Common myeloid progenitor, CD34-positive (primary cell): Measurements from ENCODE around the gene GPATCH8.

Experiments
- CTCF ChIA-PET: fragments of 350-600 bp; sonication (Branson Sonifier 250); formaldehyde crosslinking; loops from one replicate; lab custom pipeline; 2021; ENCODE audit warnings: antibody characterized with exemption; lab: Charles Lee
- POLR2A ChIA-PET: fragments of 350-600 bp; sonication (Branson Sonifier 250); formaldehyde crosslinking; loops from one replicate; lab custom pipeline; 2021; ENCODE audit warnings: antibody characterized with exemption; lab: Charles Lee
- DNase-seq, 3 donors: peaks; one replicate each; pipeline versions ENCODE4 v3.0.0 to v3.0.0-alpha.2; 2013
- H3K27ac ChIP-seq, 2 experiments: 1 replicate in 1 of 2; 2 replicates in 1 of 2; pipeline ENCODE4 v1.7.0; 2013; ENCODE audit warnings: inconsistent platforms in 2 of 2, low read length in 2 of 2, mild to moderate bottlenecking in 2 of 2, low read depth in 1 of 2, moderate library complexity in 1 of 2; ENCODE audit not compliant: severe bottlenecking in 2 of 2, insufficient read depth in 1 of 2, poor library complexity in 1 of 2
- H3K27me3 ChIP-seq, 5 experiments: replicated peaks in 2 of 5; 1 replicate in 3 of 5; 2 replicates in 2 of 5; pipeline versions ENCODE4 v1.6.1 to v1.7.0; 2013; ENCODE audit warnings: low read length in 4 of 5, mild to moderate bottlenecking in 2 of 5, moderate library complexity in 2 of 5, inconsistent platforms in 1 of 5; ENCODE audit not compliant: insufficient read depth in 5 of 5, control insufficient read depth in 4 of 5
- H3K36me3 ChIP-seq, 4 experiments: 1 replicate in 2 of 4; 2 replicates in 2 of 4; pipeline versions ENCODE4 v1.6.1 to v1.7.0; 2013; ENCODE audit warnings: low read length in 3 of 4, control low read depth in 1 of 4, mild to moderate bottlenecking in 1 of 4; ENCODE audit not compliant: control insufficient read depth in 4 of 4, insufficient read depth in 4 of 4
- H3K4me1 ChIP-seq, 4 experiments: 1 replicate in 3 of 4; 2 replicates in 1 of 4; pipeline versions ENCODE4 v1.6.1 to v1.7.1; 2013; ENCODE audit warnings: low read length in 3 of 4, mild to moderate bottlenecking in 3 of 4, control low read depth in 1 of 4, inconsistent platforms in 1 of 4, moderate library complexity in 1 of 4; ENCODE audit not compliant: control insufficient read depth in 4 of 4, insufficient read depth in 4 of 4; ENCODE audit errors: control extremely low read depth in 1 of 4
- H3K4me3 ChIP-seq, 7 experiments: 1 replicate in 4 of 7; 2 replicates in 3 of 7; pipeline versions ENCODE4 v1.5.1 to v1.7.0; 2013; ENCODE audit warnings: mild to moderate bottlenecking in 7 of 7, low read length in 6 of 7, moderate library complexity in 6 of 7, inconsistent platforms in 2 of 7, low read depth in 2 of 7, control low read depth in 1 of 7; ENCODE audit not compliant: insufficient read depth in 4 of 7, control insufficient read depth in 1 of 7; ENCODE audit errors: extremely low read depth in 1 of 7
- H3K9me3 ChIP-seq, 5 experiments: 1 replicate in 4 of 5; 2 replicates in 1 of 5; pipeline versions ENCODE4 v1.6.1 to v1.7.1; 2013; ENCODE audit warnings: low read length in 4 of 5, mild to moderate bottlenecking in 2 of 5, inconsistent platforms in 1 of 5, low read depth in 1 of 5, moderate library complexity in 1 of 5; ENCODE audit not compliant: control insufficient read depth in 4 of 5, insufficient read depth in 2 of 5; ENCODE audit errors: control extremely low read depth in 1 of 5
- WGBS: methylation state at CpG from one replicate; pipeline ENCODE4 v1.1.5; 2013; ENCODE audit not compliant: insufficient coverage; 5-methylcytosine and 5-hydroxymethylcytosine counted together

GPATCH8 gene

DNA sequence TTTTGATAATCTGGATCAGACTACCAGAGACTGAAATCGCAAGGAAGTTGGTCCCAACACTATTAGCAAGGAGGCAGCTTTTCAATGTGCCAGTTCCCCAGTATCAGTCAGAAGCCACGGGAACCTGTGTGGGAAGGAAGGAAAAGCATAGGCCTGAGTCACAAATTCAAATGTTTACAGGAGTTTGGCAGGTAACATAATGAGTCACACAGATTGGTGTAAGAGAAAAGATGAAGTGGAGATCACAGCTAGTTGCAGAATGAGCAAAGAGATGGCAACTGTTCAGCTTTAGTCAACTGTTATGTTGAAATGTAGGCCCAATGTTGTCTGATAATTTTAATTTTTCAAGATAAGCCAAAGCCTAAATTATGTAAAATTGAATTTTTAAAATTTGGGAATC lies 85.7 kb downstream of the GPATCH8 start:
- ChIA-PET CTCF (no interaction called here), POLR2A (no interaction called here)
- Histone ChIP-seq H3K27me3 (no peaks in the 10 kb centered on the region), H3K36me3 (peaks cover 14 to 37% (median 25%) of the 10 kb centered on the region in 4 experiments), H3K4me1 (no peaks in the 10 kb centered on the region), H3K9me3 (peaks cover 0 to 2% (median 0%) of the 10 kb centered on the region in 5 experiments), H3K4me3 (no peak overlapping the region), H3K27ac (no peak overlapping the region)
- WGBS: 100% methylated on average over 2 of the region's 2 CpGs
- DNase-seq: no peak

- Histone ChIP-seq H3K36me3 (peaks cover 14 to 34% (median 26%) of the 10 kb centered on the region in 4 experiments), H3K27ac (no peak overlapping the region)
- CTCF ChIA-PET: no interaction called here
Observed at GRCh38 chr17:44416558-44417289, 86.5 kb downstream of the GPATCH8 start.

DNA sequence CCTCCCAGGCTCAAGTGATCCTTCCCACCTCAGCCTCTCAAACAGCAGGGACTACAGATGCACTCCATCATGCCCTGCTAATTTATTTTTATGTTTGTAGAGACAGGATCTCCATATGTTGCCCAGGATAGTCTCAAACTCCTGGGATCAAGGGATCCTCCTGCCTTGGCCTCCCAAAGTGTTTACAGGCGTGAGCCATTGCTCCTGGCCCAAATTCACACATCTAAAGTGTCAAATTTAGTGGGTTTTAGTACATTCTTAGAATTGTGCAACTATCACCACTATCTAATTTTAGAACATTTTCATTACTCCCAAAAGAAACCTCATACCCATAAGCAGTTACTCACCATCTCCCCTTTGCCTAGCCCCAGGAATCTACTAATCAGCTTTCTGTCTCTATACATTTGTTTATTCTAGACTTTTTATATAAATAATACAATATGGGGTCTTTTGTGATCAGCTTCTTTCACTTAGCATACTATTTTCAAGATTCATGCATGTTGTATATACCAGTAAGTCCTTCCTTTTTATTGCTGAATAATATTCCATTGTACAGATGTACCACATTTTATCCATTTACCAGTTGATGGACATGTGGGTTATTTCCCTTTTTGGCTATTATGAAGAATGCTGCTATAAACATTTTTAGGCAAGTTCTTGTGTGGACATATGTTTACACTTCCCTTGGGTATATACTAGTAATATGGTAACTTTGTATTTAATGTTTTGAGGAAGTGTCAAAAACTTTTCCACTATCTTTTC lies 88.6 kb downstream of the GPATCH8 start:
- POLR2A ChIA-PET: no interaction called here
- Histone ChIP-seq H3K4me1 (no peaks in the 10 kb centered on the region), H3K9me3 (peaks cover 0 to 2% (median 0%) of the 10 kb centered on the region in 5 experiments), H3K4me3 (no peak overlapping the region), H3K27ac (no peak overlapping the region), H3K36me3 (peaks cover 14 to 32% (median 23%) of the 10 kb centered on the region in 4 experiments), H3K27me3 (no peaks in the 10 kb centered on the region)
- CTCF ChIA-PET: interaction anchor here (1.7 kb wide), 1 partner anchor 33 kb away, joined by 3 read pairs; no protein-coding TSS in a partner anchor
- WGBS: 100% methylated on average over 1 of the region's 1 CpG
- DNase-seq: no peak

More at GRCh38 chr17:44416558-44417289, 86.5 kb downstream of the GPATCH8 start:
- DNase-seq: no peak
- 100% methylated on average over 2 of the region's 2 CpGs for WGBS
- no peak overlapping the region for H3K4me3 ChIP-seq
- POLR2A ChIA-PET: interaction anchor here (0.6 kb wide), 1 partner anchor 941 kb away, joined by 3 read pairs; no protein-coding TSS in a partner anchor
- no peaks in the 10 kb centered on the region for H3K27me3 ChIP-seq
- H3K9me3 ChIP-seq: peaks cover 0 to 2% (median 0%) of the 10 kb centered on the region in 5 experiments
- no peaks in the 10 kb centered on the region for H3K4me1 ChIP-seq

DNA sequence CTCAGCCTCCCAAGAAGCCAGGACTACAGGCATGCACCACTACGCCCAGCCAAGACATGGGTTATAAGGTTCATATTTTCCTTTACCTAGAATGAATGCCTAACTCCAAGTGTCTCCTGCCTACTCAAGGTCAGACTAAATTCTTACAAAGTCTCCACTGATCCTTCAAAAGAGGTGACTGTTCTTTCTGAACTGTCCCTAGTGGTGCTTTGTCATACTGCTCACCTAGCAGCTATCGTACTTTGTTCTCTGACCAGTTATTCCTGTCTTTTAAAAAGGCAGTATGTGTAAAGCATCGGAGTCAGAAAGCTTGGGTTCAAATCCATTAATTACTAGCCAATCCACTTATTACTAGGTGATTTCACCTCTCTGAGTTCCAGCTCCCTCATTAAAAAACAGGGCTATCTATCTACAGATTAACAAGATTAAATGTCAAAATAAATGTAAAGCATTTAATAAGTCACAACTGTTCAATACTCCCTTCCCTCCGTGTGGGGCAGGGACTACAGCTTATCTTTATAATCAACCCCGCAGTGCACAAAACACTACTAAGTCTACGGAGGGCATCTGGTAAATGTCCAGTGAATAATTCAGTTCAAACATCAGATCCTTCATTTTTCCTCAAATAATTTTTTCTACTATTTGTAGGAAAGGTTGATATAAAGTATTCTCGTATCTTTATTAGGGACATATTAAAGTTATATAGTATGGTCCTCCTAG lies 93.7 kb downstream of the GPATCH8 start:
- DNase-seq: no peak
- 94% methylated on average over 3 of the region's 7 CpGs for WGBS
- H3K4me1 ChIP-seq: no peaks in the 10 kb centered on the region
- no peaks in the 10 kb centered on the region for H3K9me3 ChIP-seq
- no peaks in the 10 kb centered on the region for H3K27me3 ChIP-seq
- H3K4me3 ChIP-seq: no peak overlapping the region
- H3K27ac ChIP-seq: no peak overlapping the region
- ChIA-PET POLR2A (interaction anchor here (0.6 kb wide), 1 partner anchor 11 kb away, joined by 3 read pairs; no protein-coding TSS in a partner anchor), CTCF (interaction anchor here (1.0 kb wide), 1 partner anchor 24 kb away, joined by 3 read pairs; no protein-coding TSS in a partner anchor)
- H3K36me3 ChIP-seq: peaks cover 7 to 11% (median 9%) of the 10 kb centered on the region in 4 experiments

DNA sequence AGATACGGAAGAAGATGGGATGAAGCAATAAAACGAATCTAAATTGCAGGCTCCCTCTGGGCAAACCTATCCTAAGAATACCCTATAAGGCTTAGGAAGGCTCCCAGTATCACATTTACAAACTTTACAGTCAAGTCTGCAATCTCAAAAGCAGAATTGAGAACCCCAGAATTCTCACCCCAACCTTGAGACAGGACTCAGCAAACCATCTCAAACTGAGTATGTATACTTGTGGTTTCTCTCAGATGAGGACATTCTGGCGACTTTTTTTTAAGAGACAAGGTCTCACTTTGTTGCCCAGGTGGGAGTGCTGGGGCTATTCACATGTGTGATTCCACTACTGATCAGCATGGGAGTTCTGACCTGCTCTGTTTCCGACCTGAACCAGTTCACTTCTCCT lies 94.4 kb downstream of the GPATCH8 start:
- CTCF ChIA-PET: interaction anchor here (1.0 kb wide), 1 partner anchor 23 kb away, joined by 3 read pairs; no protein-coding TSS in a partner anchor
- Histone ChIP-seq H3K4me1 (no peaks in the 10 kb centered on the region), H3K27ac (no peak overlapping the region), H3K4me3 (no peak overlapping the region), H3K36me3 (peaks cover 6 to 13% (median 10%) of the 10 kb centered on the region in 4 experiments), H3K27me3 (no peaks in the 10 kb centered on the region), H3K9me3 (no peaks in the 10 kb centered on the region)
- POLR2A ChIA-PET: no interaction called here
- WGBS: 100% methylated on average over 3 of the region's 4 CpGs
- no peak for DNase-seq

DNA sequence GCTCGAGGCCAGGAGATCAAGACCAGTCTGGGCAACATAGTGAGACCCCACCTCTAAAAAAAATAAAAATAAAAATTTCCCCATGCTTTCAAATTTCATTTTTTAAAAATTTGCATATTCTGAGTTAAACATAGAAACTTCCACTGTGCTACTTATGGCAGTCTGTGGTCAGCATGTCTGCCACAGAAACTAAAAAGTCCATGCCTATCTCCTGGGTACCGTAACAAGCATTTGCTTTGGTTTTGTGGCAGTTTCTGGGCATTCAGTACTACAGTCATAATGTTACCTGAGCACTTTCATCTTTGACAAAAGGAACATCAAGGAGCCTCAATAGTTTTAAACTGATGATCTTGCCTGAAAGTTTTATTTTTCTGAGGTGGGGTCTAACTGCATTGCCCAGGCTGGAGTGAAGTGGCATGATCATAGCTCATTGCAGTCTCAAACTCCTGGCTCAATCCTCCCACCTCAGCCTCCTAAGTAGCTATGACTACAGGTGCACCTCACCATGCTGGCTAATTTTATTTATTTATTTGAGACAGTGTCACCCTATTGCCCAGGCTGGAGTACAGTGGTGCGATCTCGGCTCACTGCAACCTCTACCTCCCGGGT lies 100.5 kb downstream of the GPATCH8 start:
- DNase-seq: no peak
- ChIA-PET CTCF (interaction anchor here (1.0 to 3.7 kb wide), 2 partner anchors 27 to 44 kb away, joined by 3 to 11 read pairs; no protein-coding TSS in a partner anchor), POLR2A (no interaction called here)
- Histone ChIP-seq H3K4me1 (no peaks in the 10 kb centered on the region), H3K9me3 (no peaks in the 10 kb centered on the region), H3K27ac (no peak overlapping the region), H3K27me3 (no peaks in the 10 kb centered on the region), H3K4me3 (no peak overlapping the region), H3K36me3 (peaks cover 24 to 59% (median 34%) of the 10 kb centered on the region in 4 experiments)
- WGBS: 100% methylated on average over 4 of the region's 5 CpGs
